NCI-H82 (cell line): Measurements from ENCODE around the gene GASK1A.
A peak's percentile ranks its signal among the peaks of the same experiment; 100 is the strongest.

Experiments
- DNase-seq: peaks from one replicate; lab custom pipeline; 2025; lab: John Stamatoyannopoulos, UW

GASK1A gene

GRCh38 chr3:42982645-42983412 is 3.7 kb downstream of the GASK1A start:
- DNase-seq, result no peak

- DNase-seq, result no peak
These were observed 4.8 kb downstream of the GASK1A start for GRCh38 chr3:42983927-42984326.

GRCh38 chr3:42984701-42985100 is 5.6 kb downstream of the GASK1A start:
- no peak for DNase-seq

GRCh38 chr3:42988097-42988496 is 9.0 kb downstream of the GASK1A start:
- DNase-seq, result no peak

- no peak for DNase-seq
These were observed 9.5 kb downstream of the GASK1A start for GRCh38 chr3:42988566-42988965.

- DNase-seq, result no peak
These were observed 12.5 kb downstream of the GASK1A start for GRCh38 chr3:42991341-42992315.

GRCh38 chr3:42994595-42994994 is 15.5 kb downstream of the GASK1A start:
- DNase-seq, result no peak

GRCh38 chr3:42996021-42996420 is 16.9 kb downstream of the GASK1A start:
- DNase-seq, result no peak

GRCh38 chr3:42996633-42997075 is 17.5 kb downstream of the GASK1A start:
- DNase-seq, result no peak

GRCh38 chr3:42999212-42999611 is 20.1 kb downstream of the GASK1A start:
- DNase-seq, result no peak

GRCh38 chr3:42999632-43000031 is 20.5 kb downstream of the GASK1A start:
- DNase-seq, result no peak

- no peak for DNase-seq
These were observed 21.3 kb downstream of the GASK1A start for GRCh38 chr3:43000387-43000786.

- DNase-seq, result no peak
These were observed 22.0 kb downstream of the GASK1A start for GRCh38 chr3:43001094-43001553.

GRCh38 chr3:43001556-43002121 is 22.5 kb downstream of the GASK1A start:
- no peak for DNase-seq

GRCh38 chr3:43004282-43004681 is 25.2 kb downstream of the GASK1A start:
- no peak for DNase-seq

- no peak for DNase-seq
These were observed 26.1 kb downstream of the GASK1A start for GRCh38 chr3:43005253-43005652.

GRCh38 chr3:43005981-43006380 is 26.9 kb downstream of the GASK1A start:
- DNase-seq, result no peak

- no peak for DNase-seq
These were observed 27.7 kb downstream of the GASK1A start for GRCh38 chr3:43006825-43007224.

GRCh38 chr3:43009547-43009946 is 30.4 kb downstream of the GASK1A start:
- no peak for DNase-seq

GRCh38 chr3:43010638-43011037 is 31.5 kb downstream of the GASK1A start:
- DNase-seq, result peak; percentile 1

GRCh38 chr3:43011638-43012037 is 32.5 kb downstream of the GASK1A start:
- no peak for DNase-seq

- no peak for DNase-seq
These were observed 33.1 kb downstream of the GASK1A start for GRCh38 chr3:43012174-43012573.
